D721Med (cell line): ENCODE data around the gene CNTNAP2.

Experiments
- DNase-seq: peaks from one replicate; pipeline ENCODE4 v3.0.0; 2011; ENCODE audit warnings: low spot score; ENCODE audit not compliant: insufficient read length
- FAIRE-seq: peaks from 2 replicates; lab custom pipeline; 2011; peaks lifted over from hg19 to GRCh38; lab: Jason Lieb, UNC
- CTCF ChIP-seq: IDR thresholded peaks from 2 replicates; pipeline ENCODE4 v1.5.1; 2012; ENCODE audit warnings: mild to moderate bottlenecking, control low read depth; ENCODE audit not compliant: insufficient read depth; ENCODE audit errors: missing control alignments

Gene CNTNAP2

GRCh38 chr7:146201945-146202344 lies 85.3 kb downstream of the CNTNAP2 start:
- TF ChIP-seq CTCF: no peak
- DNase-seq: no peak
- FAIRE-seq: no peak

GRCh38 chr7:146206270-146206669 lies 89.7 kb downstream of the CNTNAP2 start:
- TF ChIP-seq CTCF: no peak
- no peak for FAIRE-seq
- no peak for DNase-seq

- FAIRE-seq: no peak
- no peak for DNase-seq
- TF ChIP-seq CTCF: no peak
These were observed 91.9 kb downstream of the CNTNAP2 start for GRCh38 chr7:146208492-146208891.

- FAIRE-seq: no peak
- DNase-seq: no peak
- no peak for TF ChIP-seq CTCF
These were observed 98.2 kb downstream of the CNTNAP2 start for GRCh38 chr7:146214842-146215241.

GRCh38 chr7:146216396-146217041 lies 99.9 kb downstream of the CNTNAP2 start:
- TF ChIP-seq CTCF: no peak
- FAIRE-seq (no peak), DNase-seq (no peak)

GRCh38 chr7:146223851-146224250 lies 107.2 kb downstream of the CNTNAP2 start:
- DNase-seq: no peak
- no peak for FAIRE-seq
- no peak for TF ChIP-seq CTCF

GRCh38 chr7:146232604-146233003 lies 116.0 kb downstream of the CNTNAP2 start:
- no peak for DNase-seq
- TF ChIP-seq CTCF: no peak
- FAIRE-seq: peak; percentile 60
